ENCODE data around the gene RAB12.

RAB12 gene

DNA sequence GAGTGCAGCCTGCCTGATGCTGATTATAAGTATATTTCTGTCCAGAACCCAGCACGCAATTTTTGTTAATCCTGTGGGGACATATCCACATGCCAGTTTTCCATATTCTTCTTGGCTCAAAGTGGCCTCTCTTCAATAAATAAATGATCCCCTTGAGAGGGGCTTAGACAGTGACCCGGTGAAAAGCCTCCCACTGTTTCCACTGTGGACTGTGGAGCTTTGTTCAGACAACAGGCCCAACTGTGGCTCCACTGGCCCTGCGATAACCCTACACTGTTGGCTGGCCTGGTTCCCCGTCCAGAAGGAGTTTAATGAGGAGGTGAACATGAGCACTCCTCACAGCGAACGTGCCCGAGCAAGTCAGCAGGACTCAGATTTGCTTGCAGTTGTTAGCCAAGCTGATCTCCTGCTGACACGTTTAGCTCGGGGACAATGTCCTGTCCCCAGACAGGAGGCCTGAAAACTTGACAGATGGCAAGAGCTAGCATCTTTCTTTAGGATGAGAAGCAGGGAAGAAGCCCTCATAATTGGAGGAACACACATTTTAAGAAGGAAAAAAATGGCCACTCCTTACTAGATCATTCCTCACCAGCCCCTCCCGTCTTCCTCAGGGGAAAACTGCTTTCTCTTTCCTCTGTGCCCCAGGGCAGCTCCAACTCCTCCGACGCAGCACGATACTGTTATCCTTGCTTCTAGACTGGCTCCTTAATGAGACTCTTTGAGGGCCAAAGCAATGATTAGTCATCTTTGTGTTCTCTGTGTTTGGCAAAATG, 76.1 kb downstream of the RAB12 start:
- DNase-seq (ENCODE audit: low spot score): no peak

DNA sequence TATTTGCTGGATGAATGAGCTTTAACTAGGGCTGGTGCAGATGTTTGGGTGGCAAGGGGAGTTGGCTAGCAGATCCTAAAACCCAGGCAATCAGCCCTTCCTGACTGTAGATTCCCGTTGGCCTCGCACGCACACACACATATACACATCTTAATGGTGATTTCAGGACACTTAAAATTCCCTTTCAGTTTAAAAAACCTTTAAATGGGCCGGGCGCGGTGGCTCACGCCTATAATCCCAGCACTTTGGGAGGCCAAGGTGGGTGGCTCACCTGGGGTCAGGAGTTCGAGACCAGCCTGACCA, 76.6 kb downstream of the RAB12 start:
- no peak for DNase-seq (ENCODE audit: low spot score)

DNA sequence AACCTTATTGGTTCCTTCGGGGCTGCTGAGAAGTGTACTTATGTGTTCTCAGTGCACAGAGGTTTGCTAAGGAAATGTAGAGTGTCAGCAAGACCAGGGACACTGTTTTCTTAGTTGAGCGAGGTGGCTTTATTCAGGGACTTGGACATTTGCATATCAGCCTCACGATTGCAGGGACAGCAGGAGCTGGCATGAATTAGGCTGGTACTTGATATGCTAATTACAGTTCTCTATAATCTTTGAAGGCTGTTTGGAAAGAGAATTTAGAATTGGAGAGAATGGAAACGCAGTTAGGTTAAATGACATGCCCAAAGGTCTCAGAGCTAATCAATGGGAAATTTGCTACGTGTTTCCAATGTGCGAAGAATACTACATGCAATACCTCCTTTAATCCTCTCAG, 77.4 kb downstream of the RAB12 start:
- DNase-seq (ENCODE audit: low spot score): no peak

DNA sequence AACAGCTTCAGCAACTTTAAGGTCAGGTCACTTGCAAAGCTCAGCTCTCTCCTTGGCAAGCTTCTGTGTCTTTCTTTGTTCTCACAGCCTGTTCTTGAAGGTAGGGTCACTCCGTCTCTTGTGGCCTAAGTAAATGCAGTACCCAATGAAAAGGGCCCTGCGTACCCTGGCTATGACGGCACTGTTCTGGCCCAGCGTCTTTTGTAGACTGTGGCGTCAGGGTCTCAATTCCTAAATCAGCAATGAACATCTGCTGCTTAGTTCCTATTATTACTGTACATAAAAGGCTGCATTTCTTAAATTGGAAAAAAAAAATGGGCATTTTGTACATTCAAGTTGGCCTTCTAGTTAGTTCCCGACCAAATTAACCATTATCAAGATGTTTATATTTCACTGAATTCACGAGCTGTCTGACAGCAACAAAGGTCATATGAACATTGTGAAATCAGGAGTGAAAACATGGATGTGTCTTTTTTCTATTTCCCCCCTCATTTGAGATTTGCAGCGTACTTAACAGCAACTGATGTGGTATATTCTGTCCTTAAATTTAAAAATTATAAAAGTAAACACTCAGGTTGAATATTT, 79.1 kb downstream of the RAB12 start:
- DNase-seq (ENCODE audit: low spot score): no peak

DNA sequence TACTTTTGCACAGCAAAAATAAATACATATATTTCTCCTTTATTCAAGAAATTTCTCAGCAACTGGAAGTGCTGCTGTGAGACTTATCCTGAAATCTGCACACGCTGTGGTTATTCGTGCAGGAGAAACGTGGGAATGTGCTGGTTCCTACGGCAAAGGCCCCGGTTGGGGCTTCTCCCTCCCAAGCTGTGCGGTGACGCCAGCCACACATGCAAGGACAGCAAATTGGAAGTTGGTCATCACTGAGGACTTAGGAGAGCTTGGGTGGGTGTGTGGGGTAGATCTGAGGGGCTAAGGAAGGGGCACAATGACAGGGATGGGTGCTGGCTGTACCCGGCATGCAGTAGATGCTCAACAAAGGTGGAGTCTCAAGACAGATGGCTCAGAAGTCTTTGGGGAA, 79.6 kb downstream of the RAB12 start:
- no peak for DNase-seq (ENCODE audit: low spot score)

Measured in CD4-positive, alpha-beta T cell treated with Interleukin-15 for 4 hours (primary cell).